Melanocyte of skin (primary cell): Measurements from ENCODE around the gene HNRNPA3. TPM values are rescaled to one million over a fixed set of nuclear protein-coding genes. Genes with fewer than 3 reads are reported as not detected.

ENCODE experiments used
- small RNA-seq, 2 donors: library from RNA; depleted of rRNA; stranded (forward); fragments of <200 nt; gene quantifications; one replicate each; pipeline ENCODE3, GENCODE V24; 2012
- total RNA-seq, 2 donors: library from RNA; depleted of rRNA; stranded (reverse); fragments of >200 nt; gene quantifications; 2 replicates each; pipeline ENCODE4 v1.2.3, GENCODE V29; 2012

Gene HNRNPA3
- 10 to 100 TPM; 28.6 to 47.6 TPM for total RNA-seq

DNA sequence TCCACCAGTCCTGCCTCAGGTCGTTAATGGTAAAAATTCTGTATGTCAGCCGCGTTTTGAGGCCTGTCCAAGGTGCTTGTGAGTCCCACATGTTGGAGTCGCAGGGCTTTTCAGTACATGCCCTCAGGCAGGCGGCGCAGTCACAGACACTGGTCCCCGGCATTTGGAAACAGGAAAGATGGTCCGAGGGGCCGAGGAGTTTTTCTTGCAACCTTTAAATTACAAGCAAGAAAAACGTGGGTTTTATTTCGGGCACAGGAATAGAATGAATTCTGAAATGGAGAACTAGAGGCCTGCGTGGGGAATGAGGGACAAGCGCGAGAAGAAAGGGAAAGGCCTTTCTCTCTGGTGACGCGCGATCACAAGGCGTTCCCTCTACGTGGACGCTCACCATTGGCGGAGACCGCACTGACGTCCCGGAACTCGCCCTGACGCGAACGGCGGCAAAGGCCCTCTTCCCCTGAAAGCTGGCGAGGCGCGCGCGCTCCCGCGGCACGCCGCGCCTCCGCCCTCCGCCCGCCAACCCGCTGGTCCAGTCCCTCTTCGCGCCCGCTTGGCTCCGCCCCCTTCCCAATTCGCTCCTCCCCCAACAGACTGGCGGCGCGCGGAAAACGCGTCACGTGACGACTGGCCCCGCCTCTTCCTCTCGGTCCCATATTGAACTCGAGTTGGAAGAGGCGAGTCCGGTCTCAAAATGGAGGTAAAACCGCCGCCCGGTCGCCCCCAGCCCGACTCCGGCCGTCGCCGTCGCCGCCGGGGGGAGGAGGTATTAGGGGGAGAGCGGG, at the start of gene HNRNPA3:
Gene HNRNPA3, plus strand, starts transcription at position 689 of the 785 bp plus-strand sequence. Its CDS starts 6 bp downstream, at position 695.

DNA sequence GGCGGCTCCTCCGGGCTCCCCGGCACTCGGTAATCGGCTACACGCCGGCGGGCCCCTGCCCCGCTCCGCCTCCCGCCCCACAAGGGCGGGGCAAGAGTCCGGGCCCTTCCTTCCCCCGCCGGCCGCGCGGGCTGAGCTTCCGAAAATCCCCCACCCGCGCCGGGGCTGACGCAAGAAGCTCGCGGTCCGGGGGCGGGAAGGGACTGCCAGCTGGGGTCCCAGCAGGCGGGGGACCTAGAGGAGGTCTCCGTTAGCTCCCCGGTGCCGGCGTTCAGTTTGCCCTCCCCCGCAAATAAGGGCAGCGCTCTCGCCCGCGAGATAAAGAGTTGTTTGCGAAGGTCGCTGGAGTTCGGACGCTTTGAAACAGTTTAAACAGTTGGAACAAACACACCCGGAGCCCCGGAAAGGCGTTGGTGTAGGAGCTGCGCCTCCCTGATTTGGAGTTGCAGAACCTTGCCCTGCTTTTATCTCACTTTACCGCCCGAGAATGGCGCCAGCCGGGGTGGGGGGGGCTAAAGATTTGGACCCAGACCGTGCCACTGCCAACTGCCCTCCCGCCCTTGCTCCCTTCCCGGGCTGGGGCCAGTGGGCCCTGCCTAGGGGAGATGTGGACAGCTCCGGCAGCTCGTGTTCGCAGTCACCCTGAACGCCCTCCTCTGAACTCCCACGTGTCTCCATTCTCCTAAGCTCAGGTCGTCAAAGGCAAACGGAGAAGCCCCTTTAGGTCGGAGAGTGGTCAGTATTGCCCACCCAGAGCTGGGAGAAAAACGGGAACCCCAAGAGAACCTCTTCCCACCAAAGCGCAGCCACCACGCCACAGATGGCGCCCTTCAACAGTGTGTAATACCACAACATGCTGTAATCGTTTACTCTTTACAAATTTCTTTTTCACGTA, 52.3 kb downstream of the HNRNPA3 start, which contains the start of gene NFE2L2:
Gene NFE2L2, minus strand, starts transcription at position 35 of the 895 bp plus-strand sequence. CDS start 151 bp downstream, outside the sequence.

Small RNA genes lying within 50 kb of the gene (small RNA-seq; reads per million reads assigned to genes)
- 0 reads per million in 2 donors for gene MIR3128
- gene RF00019: 0 reads per million in 2 donors

Other genes starting within 250 kb of the HNRNPA3 start
- 10 to 100 TPM; 60.2 to 64.9 TPM for gene NFE2L2, start 51.9 kb downstream of the HNRNPA3 start, total RNA-seq
- 10 to 100 TPM; 37.5 to 69.9 TPM for gene AGPS, start 180.0 kb downstream of the HNRNPA3 start, total RNA-seq